ENCODE measurements around the gene MYL3.

MYL3 gene

DNA sequence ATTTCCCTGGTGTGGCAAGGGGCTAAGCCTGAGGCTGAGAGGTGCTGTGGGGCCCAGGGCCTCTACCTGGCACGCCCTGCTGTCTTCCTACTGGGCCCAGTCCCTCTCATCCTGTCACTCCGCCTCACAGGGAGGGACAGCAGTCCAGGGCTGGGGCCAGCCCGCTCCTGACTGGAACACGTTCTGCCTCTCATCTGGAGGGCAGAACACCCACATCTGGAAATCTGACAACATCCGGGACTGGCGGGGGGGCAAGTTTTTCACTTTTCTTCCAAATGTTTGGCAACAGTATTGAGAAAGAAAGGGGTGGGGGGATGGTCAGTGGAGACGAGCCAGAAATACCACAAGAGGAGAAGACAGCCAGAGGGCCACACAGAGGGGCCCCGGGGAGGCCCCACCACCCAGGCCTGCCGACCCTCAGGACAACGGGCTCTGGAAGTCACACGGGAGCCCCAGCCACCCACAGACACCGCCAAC lies 1.8 kb upstream of the MYL3 start:
- DNase-seq (ENCODE audit: low spot score): no peak

DNA sequence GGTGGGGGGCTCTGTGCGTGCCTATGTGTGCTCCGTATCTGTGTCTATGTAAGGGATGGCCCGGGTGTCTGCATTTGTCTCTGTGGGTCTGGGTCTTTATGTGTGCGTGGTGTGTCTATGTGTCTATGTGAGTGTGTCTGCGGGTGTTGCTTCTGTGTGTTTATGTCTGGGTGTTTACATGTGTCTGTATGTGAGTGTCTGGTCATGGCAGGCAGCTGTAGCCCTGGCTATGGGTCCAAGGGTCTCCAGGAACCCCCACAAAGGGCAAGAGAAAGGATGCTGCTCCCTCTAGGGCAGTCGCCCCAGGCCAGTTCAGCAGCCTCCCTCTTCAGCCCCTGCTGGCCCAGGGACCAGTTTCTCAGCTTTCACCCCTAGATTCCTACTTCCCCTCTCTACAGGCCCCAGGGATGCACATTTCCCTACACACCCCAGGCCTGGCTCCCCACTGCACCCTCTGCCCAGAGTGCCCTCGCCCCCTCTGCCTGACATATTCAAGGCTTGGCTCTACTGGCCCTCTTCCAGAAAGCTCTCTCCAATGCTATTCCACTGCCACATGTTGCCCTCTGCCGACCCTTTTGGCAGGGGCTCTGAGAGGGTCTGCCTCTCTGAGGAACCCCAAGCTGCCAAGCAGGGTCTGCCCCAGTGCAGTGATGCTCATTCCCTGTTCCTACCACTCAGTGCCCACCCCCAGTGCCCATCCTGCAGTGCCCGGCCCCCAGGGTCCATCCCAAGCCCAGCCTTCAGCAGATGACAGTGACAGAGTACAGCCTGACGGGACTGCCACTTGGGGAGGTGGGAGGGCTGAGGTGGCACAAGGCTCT lies 1.0 kb upstream of the MYL3 start:
- no peak for DNase-seq (ENCODE audit: low spot score)

DNA sequence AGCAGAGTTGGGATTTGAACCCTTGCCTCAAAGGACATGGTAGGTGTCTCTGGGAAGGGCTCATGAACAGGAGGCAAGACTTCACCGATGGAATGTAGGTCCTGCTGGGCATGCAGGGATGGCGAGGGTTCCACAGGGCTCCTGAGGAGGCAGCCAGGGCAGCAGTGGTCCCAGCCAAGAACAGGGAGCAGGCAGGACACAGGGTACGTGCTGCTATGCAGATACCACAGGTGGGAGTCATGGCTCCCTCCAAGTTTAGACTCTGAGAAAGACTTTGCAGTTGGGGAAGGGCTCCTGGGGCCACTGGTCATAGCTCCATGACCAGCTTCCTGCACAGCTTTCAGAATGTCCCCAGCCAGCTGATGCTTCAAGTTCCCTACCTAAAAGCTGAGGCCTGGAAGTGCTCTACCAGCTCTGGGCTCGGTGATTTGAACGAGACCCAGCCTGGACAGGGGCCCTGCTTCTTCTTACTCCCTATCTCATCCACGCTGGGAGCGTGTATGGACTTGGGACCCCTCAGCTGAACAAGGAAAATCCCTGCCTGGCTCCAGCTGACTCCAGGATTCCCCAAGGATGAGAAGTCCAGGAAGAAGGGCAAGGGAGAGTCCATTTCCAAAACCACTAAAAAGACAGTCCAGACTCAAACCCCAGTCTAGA lies 747 bp downstream of the MYL3 start:
- DNase-seq (ENCODE audit: low spot score): no peak

DNA sequence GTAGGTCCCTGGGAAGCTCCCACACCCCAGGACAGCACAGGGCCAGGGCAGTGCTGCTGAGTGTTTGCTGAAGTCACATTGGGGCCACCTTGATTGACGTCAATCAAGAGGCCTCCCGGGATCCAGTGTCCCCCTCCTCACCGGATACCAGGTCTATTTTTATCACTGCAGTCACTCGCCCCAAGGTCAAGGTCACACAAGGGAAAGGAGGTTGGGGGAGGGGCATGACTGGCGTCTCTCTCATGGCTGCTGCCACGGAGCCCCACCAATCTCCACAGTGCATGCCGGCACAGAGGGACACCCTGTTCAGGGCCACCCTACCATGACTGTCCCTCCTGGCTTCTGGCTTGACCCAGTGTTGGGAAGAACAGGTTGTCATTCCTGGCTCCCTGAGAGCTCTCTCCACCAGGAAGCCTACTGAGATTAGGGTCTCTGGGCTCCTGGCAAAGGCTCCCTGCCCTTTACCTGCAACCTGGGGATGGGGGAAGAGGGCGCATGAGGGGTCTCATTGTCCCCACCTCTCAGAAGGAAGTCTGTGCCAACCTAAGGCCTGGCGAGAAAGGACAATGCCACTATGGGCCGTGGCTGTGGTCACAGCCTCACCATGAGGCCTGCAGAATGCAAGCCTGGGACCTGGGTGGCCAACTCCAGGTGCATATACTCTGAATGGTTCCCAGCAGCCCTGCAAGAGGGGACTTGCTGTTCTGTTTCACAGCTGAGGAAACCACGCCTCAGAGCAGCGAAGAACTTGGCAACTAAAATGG lies 1.5 kb downstream of the MYL3 start:
- DNase-seq (ENCODE audit: low spot score): no peak

DNA sequence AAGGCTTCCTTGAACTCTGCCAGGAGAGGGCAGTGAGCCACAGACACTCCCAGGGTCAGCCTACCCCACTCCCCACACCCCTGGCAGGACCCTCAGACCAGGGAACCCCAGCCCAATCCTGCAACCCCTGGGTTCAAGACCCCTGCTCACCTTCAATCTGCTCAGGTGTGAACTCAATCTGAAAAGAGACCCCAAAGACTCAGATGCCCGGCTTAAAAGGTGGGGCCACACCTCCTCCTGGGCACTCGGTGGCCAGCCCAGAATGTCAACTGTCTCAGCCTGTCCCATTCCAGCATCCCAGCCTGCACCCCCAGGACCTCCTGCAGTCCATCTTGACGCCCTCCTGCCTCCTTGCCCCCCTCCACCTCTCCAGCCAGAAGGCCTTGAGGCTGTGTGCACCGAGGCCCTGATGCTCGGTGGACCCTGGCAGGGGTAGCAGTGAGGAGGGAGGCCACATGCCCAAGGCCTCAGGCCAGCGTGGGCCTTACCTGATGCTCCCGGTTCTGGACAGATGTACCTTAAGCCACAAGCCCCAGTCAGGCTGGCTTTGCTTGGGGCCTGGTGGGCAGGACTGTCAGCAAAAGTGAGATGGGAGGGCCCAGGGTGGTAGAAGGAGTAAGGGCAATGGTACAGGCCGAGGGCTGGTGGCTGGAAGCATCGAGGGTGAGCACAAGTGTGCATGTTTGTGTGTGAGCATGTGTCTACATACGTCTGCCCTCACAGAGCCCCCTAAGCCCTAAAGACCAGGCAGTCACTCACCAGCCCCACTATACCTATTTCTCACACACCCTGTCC lies 2.2 kb downstream of the MYL3 start:
- DNase-seq (ENCODE audit: low spot score): no peak

DNA sequence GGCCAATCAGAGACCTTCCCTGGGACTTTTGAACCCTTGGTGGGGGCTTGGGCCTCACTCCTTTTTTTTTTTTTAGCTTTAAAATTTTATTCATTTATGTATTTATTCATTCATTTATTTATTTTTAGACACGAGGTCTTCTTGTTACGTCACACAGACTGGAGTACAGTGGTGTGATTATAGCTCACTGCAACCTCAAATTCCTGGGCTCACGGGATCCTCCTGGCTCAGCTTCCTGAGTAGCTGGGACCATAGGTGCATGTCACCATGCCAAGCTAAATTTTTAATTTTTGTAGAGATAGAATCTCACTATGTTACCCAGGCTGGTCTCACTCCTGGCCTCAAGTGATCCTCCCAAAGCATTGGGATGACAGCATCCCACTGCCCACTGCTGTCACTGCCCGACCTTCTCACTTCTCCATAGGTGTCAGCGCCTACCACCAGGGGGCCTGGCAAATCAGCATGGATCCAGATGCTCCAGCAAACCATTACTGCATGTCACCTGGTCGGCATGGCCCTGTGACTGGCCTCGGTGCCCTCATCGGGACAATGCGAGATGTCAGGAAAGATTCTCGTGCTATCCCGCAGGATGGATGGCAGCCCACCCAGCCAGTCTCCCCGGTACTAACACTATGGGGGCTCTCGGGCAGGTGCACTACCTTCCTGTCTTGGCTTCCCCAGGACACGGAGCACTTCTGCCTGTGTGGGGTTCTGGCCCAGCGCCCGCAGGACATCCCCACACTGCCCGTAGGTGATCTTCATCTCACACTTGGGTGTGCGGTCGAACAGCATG lies 3.0 kb downstream of the MYL3 start:
- DNase-seq (ENCODE audit: low spot score): no peak

DNA sequence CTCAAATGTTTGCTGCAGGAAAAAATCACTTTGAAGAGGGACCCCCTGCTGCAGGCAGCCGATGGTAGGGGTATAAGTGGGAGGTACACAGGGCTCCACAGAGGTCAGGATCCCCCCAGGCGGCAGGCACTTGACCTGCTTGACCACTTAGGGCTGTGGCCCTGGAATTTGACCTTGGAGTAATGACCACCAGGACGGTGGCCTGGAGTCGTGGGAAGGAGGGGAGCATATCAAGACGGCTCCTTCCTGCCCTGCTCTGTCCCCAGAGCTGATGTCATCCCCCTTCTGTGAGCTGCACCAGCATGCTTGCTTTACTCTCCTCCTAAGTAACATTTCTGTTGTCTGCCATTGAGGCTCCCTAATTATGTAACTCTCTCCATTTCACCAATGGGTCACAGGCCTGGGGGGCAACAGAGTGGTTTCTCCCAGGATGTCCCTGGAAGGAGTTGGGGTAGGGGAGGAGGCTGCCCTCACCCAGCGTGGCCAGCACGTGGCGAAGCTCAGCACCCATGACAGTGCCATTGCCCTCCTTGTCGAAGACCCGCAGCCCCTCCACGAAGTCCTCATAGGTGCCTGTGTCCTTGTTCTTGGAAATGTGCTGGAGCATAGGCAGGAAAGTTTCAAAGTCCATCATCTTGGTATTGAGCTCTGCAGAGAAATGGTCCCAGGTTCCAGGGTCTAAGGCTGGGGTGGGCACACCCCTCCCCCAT lies 4.1 kb downstream of the MYL3 start:
- DNase-seq (ENCODE audit: low spot score): no peak

DNA sequence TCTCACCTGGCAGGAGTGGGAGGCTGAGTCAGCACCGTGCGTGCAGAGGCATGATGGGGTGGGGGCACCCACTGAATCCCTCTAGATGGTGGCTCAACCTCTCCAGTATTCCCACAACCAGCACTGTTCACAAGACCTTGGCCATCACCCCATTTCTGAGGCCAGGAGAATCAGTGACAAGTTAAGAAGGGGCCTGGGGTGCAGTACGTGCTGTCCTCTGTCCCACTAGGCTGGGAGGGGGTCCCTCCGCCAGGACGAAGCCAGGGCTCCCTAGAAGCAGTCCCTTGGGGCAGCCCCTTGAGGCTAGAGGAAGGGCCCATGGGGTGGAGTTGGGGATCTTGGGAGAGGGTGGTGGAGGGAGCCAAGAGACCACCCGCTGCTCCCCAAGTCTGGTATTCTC lies 4.8 kb downstream of the MYL3 start:
- no peak for DNase-seq (ENCODE audit: low spot score)

DNA sequence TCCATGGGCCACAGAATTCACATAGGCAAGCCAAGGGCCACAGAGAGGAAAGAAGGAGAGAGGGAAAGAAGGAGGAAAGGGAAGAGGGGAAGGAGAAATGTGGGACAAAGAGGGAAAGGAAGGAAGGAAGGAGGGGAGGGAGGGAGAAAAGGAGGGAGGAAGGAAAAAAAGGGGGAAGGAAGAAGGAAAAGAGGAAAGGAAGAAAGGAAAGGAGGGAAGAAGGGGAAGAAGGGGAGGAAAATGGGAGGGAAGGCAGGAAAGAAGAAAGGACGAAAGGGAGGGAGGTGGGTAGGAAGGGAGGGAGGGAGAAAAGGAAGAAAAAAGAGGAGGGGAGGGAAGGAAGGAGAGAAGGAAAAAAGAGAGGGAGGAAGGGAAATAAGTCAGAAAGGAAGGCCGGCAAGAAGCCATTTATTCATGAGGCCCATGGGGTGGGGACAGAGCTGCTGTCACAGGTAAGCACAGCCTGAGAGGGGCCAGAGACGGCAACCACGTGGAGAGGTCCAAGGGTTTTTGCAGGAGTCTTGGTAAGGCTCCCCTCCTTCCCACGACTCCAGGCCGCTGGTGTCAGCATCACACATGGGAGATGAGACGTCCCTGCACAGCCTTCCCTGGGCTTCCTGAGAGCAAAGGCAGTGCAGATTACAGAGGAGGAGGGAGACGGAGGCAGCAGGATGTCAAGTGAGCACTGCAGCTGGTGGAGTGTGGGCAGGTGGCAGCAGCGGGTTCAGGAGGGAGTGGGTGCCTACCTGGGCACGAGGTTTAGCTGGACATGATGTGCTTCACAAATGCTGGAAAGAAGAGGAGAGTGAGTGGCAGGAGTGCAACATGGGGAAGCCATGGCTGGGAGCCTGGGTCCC lies 5.5 kb downstream of the MYL3 start:
- DNase-seq (ENCODE audit: low spot score): no peak

DNA sequence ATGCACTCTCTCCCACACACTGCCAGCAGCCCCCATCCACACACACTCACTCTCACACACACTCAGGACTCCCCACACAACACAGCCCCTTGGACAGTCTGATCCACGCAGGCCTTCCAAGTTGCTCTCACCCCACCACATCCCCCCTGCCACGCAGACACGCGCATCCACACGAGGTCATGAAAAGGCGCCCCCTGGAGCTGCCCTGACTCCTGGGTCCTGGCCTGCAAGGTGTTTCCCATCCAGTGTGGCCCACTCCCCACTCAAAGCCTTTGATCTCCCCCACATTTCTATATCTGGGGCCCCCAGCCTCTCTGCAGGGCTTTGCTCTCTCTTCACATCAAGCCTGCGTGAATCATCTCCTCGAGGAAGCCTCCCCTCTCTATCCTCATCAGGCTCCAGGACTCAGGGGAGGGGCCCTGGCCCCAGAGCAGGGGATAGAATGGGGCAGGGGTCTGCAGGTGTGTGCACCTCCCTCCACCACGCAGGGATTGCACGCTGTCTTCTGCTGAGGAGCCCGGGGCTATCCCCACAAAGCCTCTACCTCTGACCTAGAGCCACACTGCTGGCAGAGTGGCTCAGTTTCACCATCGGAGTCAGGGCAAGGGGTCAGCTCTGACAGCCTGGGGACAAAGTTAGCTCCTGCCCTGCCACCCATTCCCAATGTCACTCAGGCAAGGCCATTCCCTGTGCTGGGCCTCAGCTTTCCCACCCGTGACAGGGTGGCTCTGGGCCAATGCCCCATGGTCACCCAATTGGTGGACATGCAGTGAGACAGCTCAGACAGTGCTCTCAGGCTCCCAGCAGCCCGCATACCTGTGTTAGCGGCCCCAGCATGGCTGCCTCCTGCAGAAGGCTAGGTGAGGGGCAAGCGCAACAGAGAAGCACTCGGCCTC lies 6.4 kb downstream of the MYL3 start:
- no peak for DNase-seq (ENCODE audit: low spot score)

DNA sequence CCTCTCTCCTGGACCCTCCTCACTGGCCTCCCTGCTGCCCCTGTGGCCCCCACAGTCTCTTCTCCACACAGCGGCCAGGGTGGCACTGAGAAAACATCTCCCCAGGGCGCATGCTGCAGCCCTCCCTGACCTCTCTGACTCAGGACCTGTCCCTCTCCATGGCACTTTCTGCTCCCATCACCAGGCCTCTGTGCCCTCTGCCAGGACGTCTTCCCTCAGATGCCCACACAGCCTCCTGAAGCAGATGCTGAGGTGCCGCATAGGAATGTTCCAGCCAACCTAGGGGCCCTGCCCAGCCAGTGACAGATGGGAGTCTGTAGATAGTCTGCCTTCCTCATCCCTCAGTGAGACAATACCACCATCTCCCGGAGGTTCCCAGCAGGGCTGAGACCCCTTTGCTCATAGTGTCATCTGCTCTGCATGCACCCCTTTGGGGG lies 8.7 kb downstream of the MYL3 start:
- DNase-seq (ENCODE audit: low spot score): no peak

DNA sequence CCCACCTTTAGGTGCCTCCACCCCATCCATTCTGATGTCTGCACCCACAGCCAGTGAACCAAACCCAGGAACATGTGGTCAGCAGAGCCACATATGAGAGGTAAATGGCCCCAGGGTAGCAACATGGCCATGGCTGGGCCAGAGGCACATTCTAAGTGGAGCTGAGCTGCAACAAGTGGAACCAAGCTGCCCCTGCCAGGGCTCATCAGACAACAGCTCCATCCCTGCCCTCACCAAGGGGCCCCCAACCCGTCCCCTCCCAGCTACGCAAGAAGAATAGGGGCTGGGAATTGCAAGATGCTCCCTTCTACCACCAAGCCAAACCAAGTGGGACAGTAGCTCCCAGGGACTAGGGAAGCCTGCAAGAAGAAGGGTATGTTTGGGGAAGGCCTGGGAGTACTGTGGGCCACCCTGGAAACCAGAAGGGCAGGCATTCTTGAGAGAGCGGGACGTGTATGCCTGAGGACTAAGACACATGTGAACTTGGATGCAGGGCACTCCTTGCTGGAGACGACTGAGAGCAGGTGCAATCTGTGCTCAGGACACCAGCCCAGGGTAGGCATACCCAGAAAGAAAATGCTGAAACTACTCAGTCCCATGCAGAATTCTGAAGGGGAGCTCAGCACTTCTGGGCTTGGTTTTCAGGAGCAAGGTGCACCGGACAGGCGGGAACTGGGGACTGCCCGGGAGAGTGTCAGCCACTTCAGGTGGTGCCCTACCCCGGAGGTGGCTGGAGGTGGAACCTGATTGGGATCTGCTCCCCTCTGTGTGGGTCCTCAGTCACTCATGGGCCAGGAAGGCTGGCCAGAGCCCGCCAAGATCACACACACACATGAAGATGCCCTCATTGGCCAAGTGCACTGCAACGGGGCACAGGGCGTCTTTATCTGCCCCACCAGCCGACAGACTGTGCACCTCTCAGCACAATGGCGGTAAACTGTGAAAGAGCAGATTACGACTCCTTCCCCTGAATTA lies 9.5 kb downstream of the MYL3 start:
- no peak for DNase-seq (ENCODE audit: low spot score)

DNA sequence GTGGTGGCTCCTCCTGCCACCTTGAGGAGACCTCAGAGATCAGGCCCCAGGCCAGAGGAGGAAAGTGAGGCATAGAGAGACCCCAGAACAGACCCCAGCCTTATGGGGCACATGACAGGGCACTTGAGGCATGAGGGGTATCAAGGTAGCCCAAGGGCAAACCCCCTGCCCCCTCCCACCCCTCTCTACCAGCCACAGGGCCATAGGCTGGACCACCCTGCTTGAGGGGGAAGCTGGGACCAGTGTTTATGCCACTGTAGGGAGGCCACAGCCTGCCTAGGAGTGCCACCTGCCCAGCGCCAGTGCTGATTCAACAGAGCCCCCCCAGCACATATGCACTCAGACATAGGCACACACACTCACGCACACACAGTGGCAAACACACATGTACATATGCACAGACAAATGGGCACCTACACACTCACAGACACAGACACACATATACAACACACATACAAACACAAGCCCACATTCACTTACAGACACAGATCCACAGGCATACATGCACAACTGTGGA lies 10.3 kb downstream of the MYL3 start:
- no peak for DNase-seq (ENCODE audit: low spot score)

DNA sequence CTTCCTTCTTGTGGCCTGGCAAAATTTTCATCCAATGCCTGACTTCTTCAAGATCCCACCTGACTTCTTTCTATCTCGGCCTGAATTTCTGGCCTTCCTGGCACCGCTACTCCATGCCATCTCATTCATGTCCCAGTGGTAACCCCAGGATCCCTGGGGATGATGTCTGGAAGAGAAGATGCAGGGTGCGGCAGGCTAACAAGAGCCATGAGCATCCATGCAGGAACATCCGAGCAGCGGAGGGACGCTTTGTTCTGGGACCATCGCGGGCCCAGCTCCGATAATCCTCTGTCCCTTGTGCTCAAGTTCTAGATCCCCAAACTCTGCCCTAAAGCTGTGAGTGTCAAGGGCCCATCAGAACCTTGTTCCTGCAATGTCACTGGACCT lies 10.9 kb downstream of the MYL3 start:
- DNase-seq (ENCODE audit: low spot score): no peak

DNA sequence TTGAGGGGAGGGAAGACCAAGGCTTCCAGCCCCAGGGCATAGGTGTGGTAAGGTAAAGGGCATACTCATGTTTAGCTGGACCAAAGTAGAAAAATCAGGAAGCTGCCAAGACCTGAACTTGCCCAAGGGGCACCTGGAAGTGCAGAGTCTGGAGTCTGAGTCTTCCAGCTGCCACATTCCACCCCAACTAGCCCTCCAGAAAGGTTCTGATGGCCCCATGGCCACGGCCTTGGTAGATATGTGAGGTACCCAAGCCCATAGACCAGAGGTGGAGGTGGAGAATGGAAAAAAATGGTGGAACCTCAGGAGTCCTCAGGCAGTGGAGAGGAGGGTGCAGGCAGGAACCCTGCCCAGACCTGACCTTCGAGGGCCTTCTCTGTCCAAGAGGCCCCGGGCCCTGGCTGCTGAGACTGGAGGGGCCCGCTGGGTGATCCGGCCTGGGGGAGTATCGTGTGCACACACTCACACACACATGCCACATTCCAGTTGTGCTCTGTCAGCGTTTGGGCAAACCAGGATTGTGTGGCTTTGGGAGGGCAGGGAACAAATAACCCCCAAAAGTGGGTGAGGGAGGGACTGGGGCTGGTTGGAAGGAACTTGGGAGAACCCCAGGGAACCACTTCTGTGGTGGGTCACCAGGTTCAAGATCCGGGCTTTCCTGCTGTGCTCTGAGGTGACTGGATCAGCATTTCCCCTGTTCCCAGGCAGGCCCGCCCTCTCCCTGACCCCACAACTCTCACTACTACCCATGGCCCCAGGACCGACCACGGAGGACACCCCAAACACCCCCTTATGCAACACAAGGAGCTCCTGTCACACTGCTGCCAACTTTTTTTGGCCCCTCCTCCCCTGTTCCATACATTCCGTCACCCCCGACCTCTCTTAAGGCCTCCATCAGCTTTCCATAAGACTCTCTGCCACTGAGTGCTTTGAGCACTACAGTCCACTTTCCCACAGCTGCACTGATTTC lies 11.6 kb downstream of the MYL3 start:
- DNase-seq (ENCODE audit: low spot score): no peak

DNA sequence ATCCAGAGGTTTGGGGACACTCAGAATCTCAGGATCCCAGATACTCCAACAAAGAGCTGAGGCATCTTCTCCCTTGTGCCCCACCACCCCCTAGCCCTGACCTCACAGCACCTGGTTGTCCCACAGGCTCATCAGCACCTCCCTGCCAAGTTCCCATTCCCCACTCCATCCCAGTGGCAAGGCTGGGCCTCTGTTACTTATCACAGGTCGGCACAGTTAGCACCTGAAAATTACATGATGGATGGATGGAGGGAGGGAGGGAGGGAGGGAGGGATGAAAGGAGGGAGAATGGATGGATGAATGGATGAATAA lies 12.8 kb downstream of the MYL3 start:
- no peak for DNase-seq (ENCODE audit: low spot score)

Measured in CD4-positive, alpha-beta T cell treated with Interleukin-15 for 4 hours (primary cell).